NCI-H82 treated with DMSO at 0.1 percent for 48 hours (cell line): Measurements from ENCODE around the gene NR2C2.

Experiments used
- DNase-seq: peaks from one replicate; lab custom pipeline; 2025; ENCODE audit not compliant: unreplicated experiment; lab: John Stamatoyannopoulos, UW

NR2C2 gene

GRCh38 chr3:15060029-15060428, 112.6 kb downstream of the NR2C2 start:
- no peak for DNase-seq

GRCh38 chr3:15063238-15063637, 115.9 kb downstream of the NR2C2 start:
- no peak for DNase-seq

- DNase-seq, result no peak
Measured at GRCh38 chr3:15063656-15064286, 116.4 kb downstream of the NR2C2 start.

GRCh38 chr3:15064299-15064834, 117.0 kb downstream of the NR2C2 start:
- no peak for DNase-seq

GRCh38 chr3:15064835-15065549, 117.6 kb downstream of the NR2C2 start, which contains the start of gene MRPS25:
MRPS25 (minus strand) TSS chr3:15065315; CDS start chr3:15065194, 121 bp downstream.
- peak; percentile 9 for DNase-seq

GRCh38 chr3:15065550-15066007, 118.2 kb downstream of the NR2C2 start:
- no peak for DNase-seq

GRCh38 chr3:15066467-15066866, 119.1 kb downstream of the NR2C2 start:
- DNase-seq, result no peak

- peak; percentile 37 for DNase-seq
Measured at GRCh38 chr3:15069441-15069840, 122.1 kb downstream of the NR2C2 start.

- DNase-seq, result no peak
Measured at GRCh38 chr3:15071699-15072098, 124.3 kb downstream of the NR2C2 start.

DNA sequence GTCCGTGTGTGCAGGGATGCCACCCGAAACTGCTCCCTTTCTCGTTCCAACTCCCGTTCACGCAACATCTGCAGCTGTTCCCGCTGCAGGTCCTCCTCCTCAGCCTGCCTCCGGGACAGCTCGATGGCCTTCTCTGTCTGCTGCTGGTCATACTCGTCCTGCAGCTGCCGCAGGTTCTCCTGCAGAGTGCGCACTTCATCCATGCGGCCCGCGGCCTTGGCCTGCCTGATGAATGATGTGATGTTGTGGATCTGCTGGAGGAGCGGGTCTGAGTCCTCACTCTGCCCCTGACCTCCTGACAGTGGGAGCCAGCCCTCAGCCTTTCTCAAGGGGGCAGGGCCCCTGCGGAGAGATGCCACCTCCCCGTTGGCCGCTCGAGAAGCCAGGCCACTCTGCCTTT, 127.1 kb downstream of the NR2C2 start:
- DNase-seq, result no peak

DNA sequence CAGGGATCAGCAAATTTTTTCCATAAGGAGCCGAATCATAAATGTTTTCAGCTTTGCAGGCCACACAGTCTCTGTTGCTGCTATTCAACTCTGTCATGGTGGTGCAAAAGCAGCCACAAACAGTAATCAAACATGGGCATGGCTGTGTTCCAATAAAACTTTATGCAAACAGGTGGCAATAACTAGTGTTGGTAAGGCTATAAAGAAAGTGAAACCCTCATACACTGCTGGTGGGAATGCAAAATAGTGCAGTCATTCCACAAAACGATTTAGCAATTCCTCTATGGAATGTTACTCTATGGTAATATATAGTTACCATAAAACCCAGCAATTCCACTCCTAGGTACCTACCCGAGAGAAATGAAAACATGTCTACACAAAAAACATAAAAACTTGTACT, 131.7 kb downstream of the NR2C2 start:
- no peak for DNase-seq

GRCh38 chr3:15081960-15082664, 134.7 kb downstream of the NR2C2 start:
- DNase-seq, result no peak

GRCh38 chr3:15083252-15083651, 135.9 kb downstream of the NR2C2 start:
- DNase-seq, result no peak

DNA sequence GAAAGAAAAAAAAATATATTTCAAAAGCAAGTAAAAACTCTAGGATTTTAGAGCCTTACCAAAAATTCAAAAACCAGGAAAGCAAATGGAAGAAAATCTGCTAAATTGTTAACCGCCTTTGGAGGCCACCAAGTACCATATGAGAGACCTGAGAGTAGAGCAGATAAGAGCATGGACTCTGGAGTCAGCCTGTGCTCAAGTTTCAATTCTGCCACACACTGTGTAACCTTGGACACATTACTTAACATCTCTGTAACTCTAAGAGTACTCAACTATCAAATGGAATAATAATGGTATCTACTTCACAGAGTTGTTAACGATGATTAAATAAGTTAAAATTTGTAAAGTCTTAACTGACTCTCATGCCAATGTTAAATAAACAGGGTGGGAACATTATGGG, 138.9 kb downstream of the NR2C2 start:
- no peak for DNase-seq

- DNase-seq, result no peak
Measured at GRCh38 chr3:15086699-15087098, 139.3 kb downstream of the NR2C2 start.

- DNase-seq, result no peak
Measured at GRCh38 chr3:15089201-15089600, 141.8 kb downstream of the NR2C2 start.

GRCh38 chr3:15091575-15091974, 144.2 kb downstream of the NR2C2 start:
- no peak for DNase-seq

- no peak for DNase-seq
Measured at GRCh38 chr3:15092686-15093085, 145.3 kb downstream of the NR2C2 start.

- no peak for DNase-seq
Measured at GRCh38 chr3:15094187-15094875, 146.9 kb downstream of the NR2C2 start.

- no peak for DNase-seq
Measured at GRCh38 chr3:15096046-15096445, 148.7 kb downstream of the NR2C2 start.

DNA sequence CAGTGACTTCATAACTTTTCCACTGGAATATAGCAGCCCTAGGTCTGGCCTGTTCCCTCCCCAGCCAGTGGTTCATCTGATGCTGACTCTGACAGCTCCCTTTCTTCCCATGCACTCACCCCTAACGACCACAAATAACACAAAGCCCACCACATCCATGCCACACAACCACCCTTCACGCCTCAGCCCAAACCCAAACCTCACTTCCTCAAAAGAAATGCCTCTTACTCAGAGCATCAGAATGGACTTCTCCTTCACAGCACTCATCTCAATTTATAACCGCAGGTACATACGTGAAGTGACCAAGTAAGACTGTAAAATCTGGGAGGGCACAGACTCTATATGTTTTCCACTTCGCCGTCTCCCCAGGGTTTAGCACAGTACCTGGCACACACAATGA, 150.5 kb downstream of the NR2C2 start:
- DNase-seq, result no peak
